Endodermal cell (in vitro differentiated cells): ENCODE results near the gene ANKRD33B. TPM values are rescaled to one million over a fixed set of nuclear protein-coding genes. Genes with fewer than 3 reads are reported as not detected.

ENCODE experiments used
- DNase-seq: peaks from one replicate; pipeline ENCODE4 v3.0.0-alpha.2; 2017
- H3K27ac ChIP-seq: 2 replicates; pipeline ENCODE4 v1.5.1; 2013; ENCODE audit warnings: mild to moderate bottlenecking, low read depth, low read length, moderate library complexity
- H3K27me3 ChIP-seq: 2 replicates; pipeline ENCODE4 v1.6.1; 2013; ENCODE audit warnings: mild to moderate bottlenecking, low read length, moderate library complexity; ENCODE audit not compliant: insufficient read depth, control insufficient read depth, poor library complexity, severe bottlenecking
- H3K36me3 ChIP-seq: 2 replicates; pipeline ENCODE4 v1.7.0; 2013; ENCODE audit warnings: mild to moderate bottlenecking, low read length, moderate library complexity; ENCODE audit not compliant: control insufficient read depth, insufficient read depth
- H3K4me1 ChIP-seq: one replicate; pipeline ENCODE4 v1.7.0; 2013; ENCODE audit warnings: low read length; ENCODE audit not compliant: control insufficient read depth, insufficient read depth
- H3K4me3 ChIP-seq: 2 replicates; pipeline ENCODE4 v1.5.1; 2013; ENCODE audit warnings: mild to moderate bottlenecking, low read length, moderate library complexity
- H3K9ac ChIP-seq: 2 replicates; pipeline ENCODE4 v1.6.1; 2013; ENCODE audit warnings: mild to moderate bottlenecking, low read length, moderate library complexity; ENCODE audit not compliant: poor library complexity, severe bottlenecking; ENCODE audit errors: extremely low read depth
- H3K9me3 ChIP-seq: 2 replicates; pipeline ENCODE4 v1.6.1; 2013; ENCODE audit warnings: mild to moderate bottlenecking, low read length, moderate library complexity; ENCODE audit not compliant: control insufficient read depth
- H3K27ac Mint-ChIP-seq: 2 replicates; pipeline ENCODE4 v1.8.0; 2020; ENCODE audit warnings: mixed read lengths
- H3K27me3 Mint-ChIP-seq: 2 replicates; pipeline ENCODE4 v1.8.0; 2021; ENCODE audit warnings: mild to moderate bottlenecking, mixed read lengths; ENCODE audit not compliant: insufficient read depth
- H3K36me3 Mint-ChIP-seq: 2 replicates; pipeline ENCODE4 v1.8.0; 2020; ENCODE audit warnings: low read depth, mixed read lengths
- H3K4me1 Mint-ChIP-seq: 2 replicates; pipeline ENCODE4 v1.8.0; 2020; ENCODE audit warnings: mixed read lengths
- H3K4me3 Mint-ChIP-seq: 2 replicates; pipeline ENCODE4 v1.8.0; 2020; ENCODE audit warnings: mild to moderate bottlenecking, moderate library complexity, mixed read lengths
- H3K9me3 Mint-ChIP-seq: 2 replicates; pipeline ENCODE4 v1.8.0; 2020; ENCODE audit warnings: mild to moderate bottlenecking, mixed read lengths
- WGBS, 2 experiments: methylation state at CpG; one replicate each; pipeline versions ENCODE4 v1.1.5 to v1.1.7; 2013; ENCODE audit warnings: missing lambda C conversion rate in 2 of 2, mixed read lengths in 1 of 2; ENCODE audit not compliant: insufficient coverage in 1 of 2, insufficient read length in 1 of 2; 5-methylcytosine and 5-hydroxymethylcytosine counted together
- total RNA-seq, 2 donors: library from RNA; stranded (reverse); fragmentation: NEBNext Ultra II Directional in 1 of 2; extraction: Animal tissue kit (Norgen Biotek cat#: 25700) in 1 of 2; gene quantifications; 2 replicates in 1 of 2; 3 replicates in 1 of 2; pipeline ENCODE4 v1.2.1, GENCODE V29; 2021
- TF ChIP-seq, protein P1 (sequence below): fragments of 200-600 bp; sonication (generic); conservative IDR thresholded peaks from 2 replicates; pipeline ENCODE4 v1.5.0; 2021; ENCODE audit warnings: antibody characterized with exemption, mild to moderate bottlenecking

The ANKRD33B gene
- total RNA-seq, 2 donors from 2014 or later, result 21.9 to 37.2 TPM

GRCh38 chr5:10631316-10631996, 67.6 kb downstream of the ANKRD33B start:
- Histone ChIP-seq H3K27ac (peak overlapping the region; percentile 11), H3K27me3 (no peaks in the 10 kb centered on the region), H3K9me3 (no peaks in the 10 kb centered on the region), H3K9ac (no peak overlapping the region), H3K36me3 (no peaks in the 10 kb centered on the region), H3K4me1 (no peaks in the 10 kb centered on the region), H3K4me3 (no peak overlapping the region)
- no peaks in the 10 kb centered on the region for H3K36me3 Mint-ChIP-seq
- no peak overlapping the region for H3K27ac Mint-ChIP-seq
- peaks cover 20% of the 10 kb centered on the region for H3K4me1 Mint-ChIP-seq
- DNase-seq, result no peak
- TF ChIP-seq, protein P1, sequence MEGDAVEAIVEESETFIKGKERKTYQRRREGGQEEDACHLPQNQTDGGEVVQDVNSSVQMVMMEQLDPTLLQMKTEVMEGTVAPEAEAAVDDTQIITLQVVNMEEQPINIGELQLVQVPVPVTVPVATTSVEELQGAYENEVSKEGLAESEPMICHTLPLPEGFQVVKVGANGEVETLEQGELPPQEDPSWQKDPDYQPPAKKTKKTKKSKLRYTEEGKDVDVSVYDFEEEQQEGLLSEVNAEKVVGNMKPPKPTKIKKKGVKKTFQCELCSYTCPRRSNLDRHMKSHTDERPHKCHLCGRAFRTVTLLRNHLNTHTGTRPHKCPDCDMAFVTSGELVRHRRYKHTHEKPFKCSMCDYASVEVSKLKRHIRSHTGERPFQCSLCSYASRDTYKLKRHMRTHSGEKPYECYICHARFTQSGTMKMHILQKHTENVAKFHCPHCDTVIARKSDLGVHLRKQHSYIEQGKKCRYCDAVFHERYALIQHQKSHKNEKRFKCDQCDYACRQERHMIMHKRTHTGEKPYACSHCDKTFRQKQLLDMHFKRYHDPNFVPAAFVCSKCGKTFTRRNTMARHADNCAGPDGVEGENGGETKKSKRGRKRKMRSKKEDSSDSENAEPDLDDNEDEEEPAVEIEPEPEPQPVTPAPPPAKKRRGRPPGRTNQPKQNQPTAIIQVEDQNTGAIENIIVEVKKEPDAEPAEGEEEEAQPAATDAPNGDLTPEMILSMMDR, result no peak
- H3K27me3 Mint-ChIP-seq, result peaks cover 7% of the 10 kb centered on the region
- H3K4me3 Mint-ChIP-seq, result no peak overlapping the region
- H3K9me3 Mint-ChIP-seq, result no peaks in the 10 kb centered on the region
- WGBS, 2 experiments, result 90 to 92% methylated on average over 14 to 17 of the region's 18 CpGs

DNA sequence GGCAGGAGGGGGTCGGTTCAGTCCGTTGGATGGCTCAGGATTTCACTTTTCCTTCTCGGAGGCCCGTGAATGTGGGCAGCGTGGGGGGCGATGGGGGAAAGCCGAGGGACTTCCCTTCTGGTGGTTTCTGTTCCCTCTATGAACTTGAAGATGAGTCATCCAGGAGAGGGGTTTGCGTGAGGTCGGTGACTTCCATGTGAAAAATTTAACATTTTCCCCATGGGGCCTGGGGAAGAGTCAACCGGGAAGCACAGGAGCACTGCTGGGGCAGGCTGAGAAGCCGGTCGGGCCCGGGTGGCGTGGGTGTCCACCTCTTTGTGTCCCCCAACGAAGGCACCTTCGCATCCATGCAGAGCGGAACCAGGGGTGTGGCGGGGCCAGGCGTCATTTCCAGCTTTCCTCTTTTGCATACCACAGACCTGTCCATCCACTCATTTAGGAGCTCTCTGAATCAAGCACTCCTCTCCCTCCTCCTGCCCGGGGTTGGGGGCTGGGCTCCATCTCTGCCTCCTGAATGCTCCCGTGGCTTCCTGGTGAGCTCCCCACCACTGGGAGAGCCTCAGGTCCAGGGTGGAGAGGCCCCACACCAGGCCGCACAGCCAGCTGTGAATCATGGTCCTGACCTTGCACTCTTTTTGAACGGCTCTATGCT, 68.4 kb downstream of the ANKRD33B start:
- H3K9ac ChIP-seq, result no peak overlapping the region
- TF ChIP-seq, protein P1, result no peak
- H3K9me3 ChIP-seq, result no peaks in the 10 kb centered on the region
- H3K9me3 Mint-ChIP-seq, result no peaks in the 10 kb centered on the region
- H3K4me3 ChIP-seq, result no peak overlapping the region
- H3K27ac Mint-ChIP-seq, result no peak overlapping the region
- peaks cover 7% of the 10 kb centered on the region for H3K27me3 Mint-ChIP-seq
- no peaks in the 10 kb centered on the region for H3K4me1 ChIP-seq
- no peak overlapping the region for H3K4me3 Mint-ChIP-seq
- no peaks in the 10 kb centered on the region for H3K36me3 ChIP-seq
- no peak for DNase-seq
- H3K27ac ChIP-seq, result no peak overlapping the region
- WGBS, 2 experiments, result 75 to 87% methylated on average over 13 to 22 of the region's 23 CpGs
- peaks cover 24% of the 10 kb centered on the region for H3K4me1 Mint-ChIP-seq
- no peaks in the 10 kb centered on the region for H3K27me3 ChIP-seq
- no peaks in the 10 kb centered on the region for H3K36me3 Mint-ChIP-seq

DNA sequence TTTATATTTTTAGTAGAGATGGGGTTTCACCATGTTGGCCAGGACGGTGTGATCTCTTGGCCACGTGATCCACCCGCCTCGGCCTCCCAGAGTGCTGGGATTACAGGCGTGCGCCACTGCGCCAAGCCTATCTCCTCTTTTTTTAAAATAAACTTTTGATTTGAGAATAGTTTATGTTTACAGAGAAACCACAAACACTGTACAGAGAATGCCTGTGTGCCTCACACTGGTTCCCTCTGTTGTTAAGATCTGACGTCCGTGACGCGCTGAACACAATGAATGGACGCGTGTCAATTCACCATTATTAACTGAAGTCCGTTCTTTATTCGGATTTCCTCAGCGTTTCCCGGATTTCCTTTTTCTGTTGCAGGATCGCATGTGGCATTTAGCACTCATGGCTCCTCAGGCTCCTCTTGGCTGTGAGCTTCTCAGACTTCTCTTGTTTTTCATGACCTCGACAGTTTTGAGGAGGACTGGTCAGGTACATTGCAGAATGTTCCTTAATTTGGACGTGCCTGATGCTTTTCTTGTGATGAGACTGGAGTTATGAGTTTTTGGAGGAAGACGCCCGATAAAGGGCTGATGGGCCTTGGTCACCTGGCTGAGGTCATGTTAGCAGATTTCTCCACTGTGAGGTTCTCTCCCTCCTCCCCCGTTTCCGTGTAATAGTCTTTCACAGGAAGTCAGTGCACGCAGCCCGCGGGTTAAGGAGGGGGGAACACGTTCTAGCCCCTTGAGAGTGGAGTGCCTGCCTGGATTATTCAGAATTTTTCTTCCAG, 69.6 kb downstream of the ANKRD33B start:
- Histone ChIP-seq H3K27ac (no peak overlapping the region), H3K27me3 (no peaks in the 10 kb centered on the region), H3K9ac (no peak overlapping the region), H3K4me3 (no peak overlapping the region), H3K36me3 (peaks cover 4% of the 10 kb centered on the region), H3K9me3 (no peaks in the 10 kb centered on the region), H3K4me1 (no peaks in the 10 kb centered on the region)
- H3K9me3 Mint-ChIP-seq, result peaks cover 2% of the 10 kb centered on the region
- peaks cover 27% of the 10 kb centered on the region for H3K4me1 Mint-ChIP-seq
- no peak overlapping the region for H3K27ac Mint-ChIP-seq
- TF ChIP-seq, protein P1, result no peak
- H3K27me3 Mint-ChIP-seq, result peaks cover 9% of the 10 kb centered on the region
- H3K36me3 Mint-ChIP-seq, result peaks cover 3% of the 10 kb centered on the region
- DNase-seq, result no peak
- 91 to 94% methylated on average over 25 to 28 of the region's 28 CpGs for WGBS, 2 experiments
- no peak overlapping the region for H3K4me3 Mint-ChIP-seq
